22Rv1 (cell line): ENCODE results near the gene TIMM50.

Experiments
- CTCF ChIP-seq: fragments of 450-650 bp; IDR thresholded peaks from 2 replicates; pipeline ENCODE4 v1.5.1; 2017; ENCODE audit warnings: mild to moderate bottlenecking
- ZFX ChIP-seq: fragments of 450-650 bp; IDR thresholded peaks from 2 replicates; pipeline ENCODE4 v1.6.1; 2017; ENCODE audit warnings: antibody characterized with exemption, borderline replicate concordance

- peak; percentile 97 for TF ChIP-seq CTCF
- TF ChIP-seq ZFX, result no peak
Measured at GRCh38 chr19:39532233-39533002, 51.8 kb downstream of the TIMM50 start, which contains the start of gene EID2B.
